Activated CD8-positive, alpha-beta T cell treated with anti-CD3 and anti-CD28 coated beads, Interleukin-2, amount 10 ng/mL, durations not matched to agents 7 days and 5 days (primary cell): ENCODE results near the gene FAM53A. TPM values are rescaled to one million over a fixed set of nuclear protein-coding genes. Genes with fewer than 3 reads are reported as not detected.

Experiments used
- ATAC-seq: fragments of 150-1000 bp; cut with Tn5 transposase; one replicate; pipeline ENCODE4 v1.10.0; 2021; ENCODE audit warnings: moderate library complexity
- CTCF ChIA-PET: fragments of 350-600 bp; sonication (Branson Sonifier 250); formaldehyde crosslinking; loops from one replicate; lab custom pipeline; 2021; ENCODE audit warnings: antibody characterized with exemption; lab: Charles Lee
- POLR2A ChIA-PET: fragments of 350-600 bp; sonication (Branson Sonifier 250); formaldehyde crosslinking; loops from one replicate; lab custom pipeline; 2021; ENCODE audit warnings: antibody characterized with exemption; lab: Charles Lee
- DNase-seq: peaks from one replicate; pipeline ENCODE4 v3.0.0-alpha.2; 2020
- H3K27ac Mint-ChIP-seq: one replicate; pipeline ENCODE4 v1.8.0; 2021; ENCODE audit warnings: mild to moderate bottlenecking, mixed read lengths
- H3K27me3 Mint-ChIP-seq: one replicate; pipeline ENCODE4 v1.8.0; 2021; ENCODE audit warnings: low read depth, mixed read lengths
- H3K36me3 Mint-ChIP-seq: one replicate; pipeline ENCODE4 v1.8.0; 2021; ENCODE audit warnings: low read depth, mixed read lengths
- H3K4me1 Mint-ChIP-seq: one replicate; pipeline ENCODE4 v1.8.0; 2021; ENCODE audit warnings: low read depth, mixed read lengths
- H3K4me3 Mint-ChIP-seq: one replicate; pipeline ENCODE4 v1.8.0; 2021; ENCODE audit warnings: mild to moderate bottlenecking, mixed read lengths
- H3K9me3 Mint-ChIP-seq: one replicate; pipeline ENCODE4 v1.8.0; 2022; ENCODE audit warnings: mixed read lengths; ENCODE audit not compliant: insufficient read depth
- total RNA-seq, 2 experiments: library from RNA; stranded (reverse); gene quantifications; one replicate each; pipeline ENCODE4 v1.2.3, GENCODE V29; 2021

Gene FAM53A
- total RNA-seq, 2 experiments from 2014 or later = 0.45 to 0.91 TPM

DNA sequence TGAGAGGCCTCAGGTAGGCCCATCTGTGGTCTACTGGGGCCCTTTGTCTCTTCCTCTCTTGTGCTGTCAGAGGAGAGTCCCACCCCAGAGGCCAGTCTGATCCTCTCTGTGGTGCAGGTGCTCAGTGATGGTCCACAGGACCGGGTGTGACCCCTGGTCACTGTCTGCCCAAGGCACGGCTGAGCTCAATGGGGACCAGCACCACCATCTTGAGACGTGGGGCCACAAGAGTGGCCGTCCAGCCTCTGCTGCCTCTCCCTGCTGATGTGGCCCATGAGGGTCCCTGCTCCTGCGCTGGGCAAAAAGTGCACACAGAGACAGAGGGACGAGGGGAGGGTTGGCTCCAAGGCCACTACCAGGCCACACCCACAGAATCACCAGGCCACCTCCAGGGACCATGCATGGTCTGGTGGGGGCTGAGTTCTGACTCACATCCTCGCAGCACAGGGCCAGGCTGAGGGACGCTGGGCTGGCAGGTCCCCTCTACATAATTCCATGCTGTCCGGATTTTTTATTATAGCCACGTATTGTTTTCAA is 88.3 kb downstream of the FAM53A start:
- H3K4me1 Mint-ChIP-seq = peaks cover 4% of the 10 kb centered on the region
- no peaks in the 10 kb centered on the region for H3K9me3 Mint-ChIP-seq
- DNase-seq (no peak), ATAC-seq (no peak)
- H3K27ac Mint-ChIP-seq = no peak overlapping the region
- no peak overlapping the region for H3K4me3 Mint-ChIP-seq
- H3K27me3 Mint-ChIP-seq = peaks cover 2% of the 10 kb centered on the region
- POLR2A ChIA-PET = interaction anchor here (1.2 kb wide), 1 partner anchor 14 kb away, joined by 3 read pairs; no protein-coding TSS in a partner anchor
- H3K36me3 Mint-ChIP-seq = no peaks in the 10 kb centered on the region
- CTCF ChIA-PET = no interaction called here

DNA sequence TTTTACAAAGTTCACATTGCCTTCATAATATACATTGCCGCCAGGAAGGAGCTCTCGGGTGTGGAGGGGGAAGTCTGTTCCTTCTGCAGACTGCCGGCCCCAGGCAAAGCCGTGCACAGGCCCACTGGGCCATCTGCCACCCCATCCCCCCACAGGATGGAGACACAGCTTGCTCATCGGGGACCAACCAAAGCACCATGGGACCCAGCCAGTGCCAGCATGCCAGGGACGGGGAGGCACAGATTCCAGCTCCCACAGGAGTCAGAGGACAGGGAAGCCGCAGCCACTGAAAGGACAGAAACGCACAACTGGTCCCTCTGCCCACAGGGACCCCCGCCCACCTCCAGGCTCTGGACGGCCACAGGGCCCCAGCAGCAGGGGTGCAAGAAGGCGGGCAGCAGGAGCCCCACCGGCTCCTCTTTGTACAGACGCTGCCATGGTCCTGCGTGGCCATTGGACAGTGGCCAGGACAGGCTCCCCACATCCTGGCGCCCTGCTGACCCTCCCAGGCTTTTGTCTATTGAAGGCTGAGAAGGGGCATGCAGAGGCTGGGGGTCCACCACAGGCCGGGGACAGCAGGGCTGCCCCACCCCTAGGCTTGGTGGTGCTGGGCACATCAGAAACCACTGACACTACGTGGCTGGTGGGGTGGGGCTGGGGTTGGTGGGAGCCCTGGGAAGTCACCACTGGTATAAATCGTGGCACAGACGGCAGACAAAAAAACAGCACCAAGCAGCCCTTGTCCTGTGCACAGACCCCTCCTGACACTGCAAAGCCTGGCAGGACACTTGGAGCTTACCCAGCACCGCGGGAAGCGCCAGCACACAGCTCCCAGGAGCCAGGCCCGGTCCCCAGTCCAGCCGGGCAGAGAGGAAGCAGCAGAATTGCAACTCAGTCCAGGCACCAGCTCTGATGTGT is 89.0 kb downstream of the FAM53A start:
- peaks cover 4% of the 10 kb centered on the region for H3K4me1 Mint-ChIP-seq
- CTCF ChIA-PET = no interaction called here

DNA sequence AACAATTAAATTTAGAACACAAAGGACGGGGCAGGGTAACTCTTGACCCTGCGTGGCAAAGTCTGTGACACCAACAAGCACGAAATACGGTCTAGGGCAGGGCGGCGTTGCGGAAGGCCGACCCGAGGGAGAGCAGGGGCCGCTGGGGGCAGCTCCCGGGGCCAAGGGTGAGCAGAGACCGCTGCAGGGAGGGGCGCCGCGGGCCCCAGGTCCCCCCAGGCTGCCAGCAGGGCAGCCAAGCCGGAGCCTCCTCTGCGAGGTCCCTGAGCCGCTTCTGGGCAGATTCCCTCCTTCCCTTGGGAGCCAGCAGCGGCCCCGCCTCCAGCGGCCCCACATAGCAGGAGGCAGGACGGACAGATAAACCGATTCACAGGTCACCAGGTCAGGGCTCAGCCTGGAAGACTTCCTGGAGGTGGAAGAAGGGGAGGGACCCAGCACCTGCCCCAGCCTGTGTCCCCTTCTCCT is 90.2 kb downstream of the FAM53A start:
- no peak overlapping the region for H3K27ac Mint-ChIP-seq
- H3K27me3 Mint-ChIP-seq = peaks cover 8% of the 10 kb centered on the region
- CTCF ChIA-PET = no interaction called here
- POLR2A ChIA-PET = no interaction called here
- no peaks in the 10 kb centered on the region for H3K36me3 Mint-ChIP-seq
- H3K9me3 Mint-ChIP-seq = peaks cover 14% of the 10 kb centered on the region
- DNase-seq (no peak), ATAC-seq (no peak)
- no peak overlapping the region for H3K4me3 Mint-ChIP-seq
- peaks cover 4% of the 10 kb centered on the region for H3K4me1 Mint-ChIP-seq

More for the DNA sequence above, 89.0 kb downstream of the FAM53A start:
- POLR2A ChIA-PET = interaction anchor here (1.2 kb wide), 1 partner anchor 13 kb away, joined by 3 read pairs; no protein-coding TSS in a partner anchor
- Mint-ChIP-seq H3K36me3 (no peaks in the 10 kb centered on the region), H3K27ac (no peak overlapping the region), H3K4me3 (no peak overlapping the region), H3K27me3 (peaks cover 5% of the 10 kb centered on the region), H3K9me3 (peaks cover 4% of the 10 kb centered on the region)
- DNase-seq (no peak), ATAC-seq (no peak)

DNA sequence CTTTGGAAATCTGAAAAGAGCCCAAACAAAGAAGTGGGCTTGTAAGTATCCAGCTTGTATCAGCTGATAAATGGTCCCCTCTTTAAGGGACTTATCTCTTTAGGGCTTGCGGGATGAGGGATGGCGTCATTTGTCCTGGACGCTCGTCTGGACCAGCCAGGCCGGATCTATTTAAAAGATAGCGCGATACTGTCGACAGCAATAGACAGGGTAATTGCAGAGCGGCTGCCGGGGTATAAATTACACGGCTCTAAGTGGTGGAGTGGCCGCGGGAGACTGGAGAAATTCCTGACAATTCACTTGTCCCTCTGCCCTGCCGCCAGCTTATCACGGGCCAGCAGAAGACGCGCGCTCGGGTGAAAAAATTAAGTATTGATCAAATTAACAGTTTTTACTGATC is 90.7 kb downstream of the FAM53A start:
- ATAC-seq (no peak), DNase-seq (no peak)
- H3K27me3 Mint-ChIP-seq = peaks cover 12% of the 10 kb centered on the region
- ChIA-PET POLR2A (no interaction called here), CTCF (no interaction called here)
- no peaks in the 10 kb centered on the region for H3K36me3 Mint-ChIP-seq
- H3K4me3 Mint-ChIP-seq = no peak overlapping the region
- H3K27ac Mint-ChIP-seq = no peak overlapping the region
- H3K9me3 Mint-ChIP-seq = peaks cover 19% of the 10 kb centered on the region
- H3K4me1 Mint-ChIP-seq = peaks cover 2% of the 10 kb centered on the region

DNA sequence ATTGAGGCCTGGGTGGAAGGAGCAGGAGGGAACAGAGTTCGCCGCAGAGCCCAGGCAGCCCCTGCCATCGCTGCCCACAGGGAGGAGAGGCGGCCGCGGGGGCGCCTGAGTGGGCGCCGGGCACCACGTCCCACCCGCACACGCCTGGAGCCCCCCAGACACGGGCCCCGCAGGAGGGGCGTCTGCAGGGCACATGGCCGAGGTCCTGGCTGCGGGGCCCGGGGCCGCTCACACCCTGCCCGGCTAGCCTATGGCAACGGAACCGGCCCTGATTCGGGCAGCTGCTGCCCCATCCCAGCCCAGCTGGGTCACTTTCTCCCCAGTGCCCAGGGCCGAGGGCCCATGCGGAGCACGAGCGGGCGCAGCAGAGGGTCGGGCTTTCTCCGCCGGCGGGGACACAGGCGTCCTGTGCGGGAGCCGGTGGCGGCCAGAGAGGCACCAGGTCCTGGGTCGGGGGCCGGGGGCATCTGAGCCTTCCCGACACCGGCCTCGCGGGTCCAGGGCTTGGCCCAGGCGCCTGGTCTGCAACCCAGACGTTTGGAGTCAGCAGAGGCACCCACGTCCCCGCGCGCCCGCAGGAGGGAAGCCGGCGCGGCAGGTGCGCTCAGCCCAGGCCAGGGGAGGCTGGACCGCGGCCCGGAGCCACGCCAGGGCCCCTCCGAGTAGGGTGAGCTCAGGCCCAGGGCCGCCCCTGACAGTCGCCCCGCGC is 91.2 kb downstream of the FAM53A start:
- no peak overlapping the region for H3K27ac Mint-ChIP-seq
- no peaks in the 10 kb centered on the region for H3K36me3 Mint-ChIP-seq
- peaks cover 21% of the 10 kb centered on the region for H3K9me3 Mint-ChIP-seq
- DNase-seq (no peak), ATAC-seq (no peak)
- no peak overlapping the region for H3K4me3 Mint-ChIP-seq
- CTCF ChIA-PET = no interaction called here
- H3K27me3 Mint-ChIP-seq = peaks cover 15% of the 10 kb centered on the region
- POLR2A ChIA-PET = no interaction called here
- no peaks in the 10 kb centered on the region for H3K4me1 Mint-ChIP-seq

DNA sequence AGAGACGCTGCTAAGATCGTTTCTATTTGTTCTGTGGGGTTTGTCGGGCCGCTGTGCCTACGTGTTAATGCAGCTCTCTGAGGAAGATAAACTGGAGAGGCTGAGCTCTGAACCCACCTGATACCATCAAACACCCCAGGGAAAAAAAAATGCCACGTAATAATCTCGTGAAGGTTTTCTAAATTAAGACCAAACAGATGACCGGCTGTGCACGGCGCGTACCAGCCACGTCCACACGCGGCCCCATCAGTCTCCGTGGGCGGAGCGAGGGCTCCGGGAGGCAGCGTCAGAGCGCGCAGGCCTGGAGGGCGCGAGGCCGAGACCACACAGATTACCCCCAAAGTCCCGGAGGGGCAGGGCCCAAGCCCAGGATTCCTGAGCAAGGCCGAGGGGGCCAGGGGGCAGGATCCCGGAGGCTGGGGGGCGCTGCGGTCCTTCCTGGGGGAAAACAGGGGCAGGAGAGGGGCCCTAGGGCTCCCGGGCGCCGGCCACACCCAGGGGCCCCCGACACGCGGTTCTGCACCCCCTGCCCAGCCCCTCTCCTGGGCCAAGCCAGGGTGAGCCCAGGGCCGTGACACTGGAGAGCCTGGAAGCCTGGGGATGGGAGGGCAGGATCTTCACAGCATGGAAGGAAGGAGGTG is 91.9 kb downstream of the FAM53A start:
- ChIA-PET POLR2A (no interaction called here), CTCF (no interaction called here)
- Mint-ChIP-seq H3K27ac (no peak overlapping the region), H3K4me1 (no peaks in the 10 kb centered on the region), H3K9me3 (peaks cover 21% of the 10 kb centered on the region), H3K36me3 (no peaks in the 10 kb centered on the region), H3K27me3 (peaks cover 16% of the 10 kb centered on the region), H3K4me3 (no peak overlapping the region)
- ATAC-seq (no peak), DNase-seq (no peak)

DNA sequence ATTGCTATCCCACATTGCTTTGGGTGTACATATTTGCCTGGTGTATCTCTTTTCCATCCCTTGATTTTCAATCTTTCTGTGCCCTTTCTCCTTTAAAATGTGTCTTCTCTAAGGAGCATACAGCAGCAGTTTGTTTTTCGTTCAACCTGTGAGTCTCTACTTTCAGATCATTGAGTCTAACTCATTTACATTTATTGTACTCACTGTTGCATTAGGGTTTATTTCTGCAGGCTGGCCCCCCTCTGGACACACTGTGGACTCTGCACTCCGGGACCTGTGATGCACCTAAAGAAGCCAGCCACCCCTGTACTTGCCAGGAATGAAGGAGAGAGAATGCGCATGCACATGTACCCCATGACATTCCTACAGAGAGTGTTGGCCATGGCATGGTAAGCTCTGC is 93.0 kb downstream of the FAM53A start:
- DNase-seq = no peak
- H3K27ac Mint-ChIP-seq = no peak overlapping the region
- ATAC-seq = no peak
- peaks cover 21% of the 10 kb centered on the region for H3K9me3 Mint-ChIP-seq
- CTCF ChIA-PET = no interaction called here
- H3K4me3 Mint-ChIP-seq = no peak overlapping the region
- no peaks in the 10 kb centered on the region for H3K36me3 Mint-ChIP-seq
- H3K4me1 Mint-ChIP-seq = no peaks in the 10 kb centered on the region
- POLR2A ChIA-PET = no interaction called here
- peaks cover 21% of the 10 kb centered on the region for H3K27me3 Mint-ChIP-seq

DNA sequence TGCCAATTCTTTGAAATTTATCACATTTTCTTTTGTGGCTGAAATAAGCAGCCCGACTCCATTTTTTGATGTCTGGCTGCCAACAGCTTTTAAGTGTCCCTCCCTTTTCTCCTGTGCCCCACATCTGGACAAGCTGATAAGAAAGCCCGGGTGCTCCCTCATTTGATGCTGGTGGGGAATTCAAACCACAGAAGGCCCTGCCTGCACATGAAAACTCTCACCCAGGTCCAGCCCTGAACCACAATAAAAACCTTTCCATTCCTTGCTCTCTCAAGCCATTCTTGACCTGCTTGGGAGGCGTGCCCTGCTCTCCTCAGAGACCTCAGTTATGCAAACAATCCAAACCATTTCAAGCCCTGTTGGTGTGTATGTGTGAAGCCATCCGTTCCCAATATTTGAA is 93.9 kb downstream of the FAM53A start:
- Mint-ChIP-seq H3K9me3 (peaks cover 21% of the 10 kb centered on the region), H3K27ac (no peak overlapping the region), H3K36me3 (no peaks in the 10 kb centered on the region), H3K27me3 (peaks cover 21% of the 10 kb centered on the region), H3K4me1 (no peaks in the 10 kb centered on the region), H3K4me3 (no peak overlapping the region)
- DNase-seq (no peak), ATAC-seq (no peak)
- ChIA-PET CTCF (interaction anchor here (1.0 kb wide), 1 partner anchor 11 kb away, joined by 3 read pairs; no protein-coding TSS in a partner anchor), POLR2A (no interaction called here)

Other genes starting within 250 kb of the FAM53A start
- 100 to 1,000 TPM; 132 to 136 TPM for gene SLBP, start 28.0 kb upstream of the FAM53A start, total RNA-seq
- 10 to 100 TPM; 21.9 to 22.4 TPM for gene TMEM129, start 37.0 kb upstream of the FAM53A start, total RNA-seq
- 100 to 1,000 TPM; 284 to 311 TPM for gene TACC3, start 37.2 kb upstream of the FAM53A start, total RNA-seq
- gene FGFR3, start 109.0 kb upstream of the FAM53A start, total RNA-seq = under 1 TPM; 0.34 to 0.37 TPM
- 10 to 100 TPM; 56.6 to 58.9 TPM for gene LETM1, start 171.8 kb upstream of the FAM53A start, total RNA-seq
- gene NSD2, start 187.1 kb upstream of the FAM53A start, total RNA-seq = 100 to 1,000 TPM; 287 to 290 TPM